NCI-H748 (cell line): ENCODE results near the gene U2AF1.
"Not testable (repeated sequence)": the region's sequence is repeated elsewhere in the genome, so short reads cannot be mapped to it uniquely, and the experiment has no call there.

Source experiments
- DNase-seq: peaks from one replicate; lab custom pipeline; 2025; ENCODE audit not compliant: unreplicated experiment; lab: John Stamatoyannopoulos, UW

Gene U2AF1, protein sequence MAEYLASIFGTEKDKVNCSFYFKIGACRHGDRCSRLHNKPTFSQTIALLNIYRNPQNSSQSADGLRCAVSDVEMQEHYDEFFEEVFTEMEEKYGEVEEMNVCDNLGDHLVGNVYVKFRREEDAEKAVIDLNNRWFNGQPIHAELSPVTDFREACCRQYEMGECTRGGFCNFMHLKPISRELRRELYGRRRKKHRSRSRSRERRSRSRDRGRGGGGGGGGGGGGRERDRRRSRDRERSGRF

DNA sequence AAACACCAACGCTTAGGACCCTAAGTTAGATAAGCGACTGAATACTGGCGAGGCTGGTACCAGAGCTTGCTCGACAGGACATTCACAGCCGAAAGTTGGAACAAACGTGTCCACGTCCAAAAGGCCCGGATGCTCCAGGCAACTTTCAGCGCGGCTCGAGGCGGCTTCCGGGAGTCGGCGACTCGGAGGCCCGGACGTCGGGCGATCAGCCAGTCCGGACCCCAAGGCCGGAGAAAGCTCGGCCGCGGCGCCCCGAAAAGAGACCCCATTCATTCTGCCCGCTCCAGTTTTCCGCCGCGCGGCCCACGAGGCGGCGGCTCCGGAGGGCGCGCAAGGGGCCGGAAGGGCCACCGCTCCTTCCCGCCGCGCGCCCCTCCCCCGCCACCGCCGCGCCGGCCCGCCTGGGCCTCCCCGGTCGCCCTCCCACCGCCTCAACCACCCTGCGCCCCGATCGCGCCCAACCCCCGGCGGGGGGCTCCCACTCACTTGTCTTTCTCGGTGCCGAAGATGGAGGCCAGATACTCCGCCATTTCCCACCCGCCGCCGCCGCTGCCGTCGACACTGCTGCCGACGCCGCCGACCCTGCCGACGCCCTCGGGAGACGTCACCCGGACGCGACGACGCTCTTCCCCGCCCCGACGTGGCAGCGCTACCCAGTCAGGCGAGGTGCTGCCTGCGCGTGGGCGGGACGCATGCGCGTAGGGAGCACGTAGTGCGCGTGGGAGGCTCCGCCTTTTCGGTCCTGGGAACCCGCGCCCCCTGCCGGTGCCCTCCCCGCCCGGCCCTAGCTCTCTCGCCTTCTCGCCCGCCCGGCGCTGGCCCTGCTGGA lies at the start of gene U2AF1:
U2AF1 (minus strand) TSS at position 606 of the 829 bp plus-strand sequence; CDS start at position 530, 76 bp downstream.
- not testable (repeated sequence) for DNase-seq

DNA sequence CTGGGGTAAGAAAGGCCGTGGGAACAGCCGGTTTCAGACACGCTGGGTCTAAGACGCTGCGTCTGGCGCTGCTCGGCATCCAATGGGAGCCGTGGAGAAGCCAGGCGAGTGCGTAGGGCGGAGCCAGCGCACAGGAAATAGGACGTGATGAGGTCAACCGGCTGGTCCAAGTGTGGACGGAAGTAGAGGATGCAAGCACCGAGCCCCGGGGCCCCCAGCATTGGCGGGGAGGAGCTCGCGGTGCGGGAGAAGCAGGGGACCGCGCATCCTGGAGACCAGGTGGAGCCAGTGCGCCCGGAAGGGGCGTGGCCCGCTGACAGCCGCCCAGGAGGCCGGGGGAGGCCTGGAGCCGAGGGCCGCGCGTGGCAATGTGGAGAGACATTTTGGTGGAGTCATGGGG lies 46.2 kb upstream of the U2AF1 start:
- not testable (repeated sequence) for DNase-seq

DNA sequence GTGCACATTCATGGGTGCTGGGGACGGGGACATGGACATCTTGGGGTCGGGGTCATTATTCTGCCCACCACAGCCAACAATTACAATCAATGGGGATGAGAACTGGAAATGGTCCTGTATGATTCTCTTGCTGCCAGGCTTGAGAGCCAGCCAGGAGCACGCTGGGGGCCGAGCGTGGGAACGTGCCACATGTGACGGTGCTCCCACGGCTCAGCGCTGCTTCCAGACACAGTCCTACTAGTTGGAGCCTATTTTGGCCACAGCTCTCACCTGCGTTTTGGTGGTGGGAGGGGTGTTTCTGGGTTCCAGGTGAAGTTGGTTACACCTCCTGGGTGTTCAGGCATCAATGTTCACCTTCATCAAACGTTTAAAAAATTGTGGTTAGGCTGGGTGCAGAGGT lies 42.0 kb upstream of the U2AF1 start:
- DNase-seq = not testable (repeated sequence)

DNA sequence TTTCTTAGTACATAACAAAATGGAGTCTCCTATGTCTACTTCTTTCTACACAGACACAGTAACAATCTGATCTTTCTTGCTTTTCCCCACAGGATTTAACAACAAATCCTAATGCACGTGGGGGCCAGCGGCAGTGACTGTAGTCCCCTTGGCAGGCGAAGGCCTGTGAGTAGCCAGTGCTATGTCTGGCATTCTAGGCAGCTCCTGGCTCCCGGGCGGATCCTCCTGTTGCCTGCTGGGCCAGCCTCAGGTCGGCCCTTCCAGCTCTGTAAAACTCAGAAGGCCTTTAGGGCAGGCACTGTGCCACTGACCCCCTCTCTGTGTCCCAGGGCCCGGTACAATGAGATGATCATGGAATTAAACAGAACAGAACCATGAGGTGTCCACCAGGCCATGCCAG lies 40.6 kb upstream of the U2AF1 start:
- DNase-seq = not testable (repeated sequence)

DNA sequence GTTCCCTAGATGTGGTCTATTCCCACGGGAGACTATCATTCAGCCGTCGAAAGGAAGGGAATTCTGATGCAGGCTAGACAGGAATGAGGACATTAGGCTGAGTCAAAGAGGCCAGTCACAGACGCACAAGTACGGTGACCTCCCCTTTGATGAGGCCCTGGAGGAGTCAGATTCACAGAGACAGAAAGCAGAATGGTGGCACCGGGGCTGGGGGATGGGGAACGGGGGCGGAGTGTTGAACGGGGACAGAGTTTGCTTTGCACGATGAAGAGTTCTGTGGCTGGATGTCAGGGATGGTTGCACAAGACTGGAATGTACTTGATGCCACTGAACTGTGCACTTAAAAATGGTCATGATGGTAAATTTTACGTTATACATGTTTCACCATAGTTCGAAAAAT lies 39.3 kb upstream of the U2AF1 start:
- DNase-seq = not testable (repeated sequence)

DNA sequence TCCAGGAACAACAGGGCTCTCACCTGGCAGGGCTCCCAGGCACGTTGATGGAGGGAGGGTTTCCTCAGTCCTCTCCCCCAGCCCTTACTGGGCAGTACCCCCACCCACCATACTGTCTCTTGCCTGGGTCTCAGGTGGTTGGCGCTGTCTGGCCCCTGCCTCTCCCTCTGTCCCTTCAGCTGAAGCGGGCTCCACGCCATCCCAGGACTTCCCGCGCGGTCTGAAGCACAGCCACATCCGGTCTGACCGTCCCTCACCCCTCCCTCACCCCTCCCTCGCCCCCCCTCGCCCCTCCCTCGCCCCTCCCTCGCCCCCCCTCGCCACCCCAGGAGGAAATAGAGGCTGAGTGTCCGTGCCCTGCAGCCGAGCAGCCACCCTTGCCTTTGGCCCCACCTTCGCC lies 34.0 kb upstream of the U2AF1 start:
- not testable (repeated sequence) for DNase-seq

DNA sequence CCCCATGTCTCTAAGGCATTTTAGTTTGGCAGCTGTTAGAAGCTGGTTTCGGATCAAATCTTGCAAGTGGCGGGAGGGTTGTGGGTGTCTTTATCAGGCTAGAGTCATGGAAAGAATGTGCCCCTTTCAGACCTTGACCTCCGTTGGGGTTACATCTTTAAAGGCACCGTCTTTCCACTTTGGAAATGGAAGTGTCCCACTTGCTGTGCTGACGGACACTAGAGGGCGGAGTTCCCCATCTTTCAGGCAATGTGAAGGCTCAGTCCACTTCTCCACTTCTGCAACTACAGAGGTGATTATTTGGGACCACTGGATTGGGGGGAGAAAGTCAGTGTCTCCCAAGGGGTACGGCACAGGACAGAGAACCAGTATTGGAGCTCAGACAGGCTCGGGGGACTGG lies 31.6 kb upstream of the U2AF1 start:
- DNase-seq = not testable (repeated sequence)

DNA sequence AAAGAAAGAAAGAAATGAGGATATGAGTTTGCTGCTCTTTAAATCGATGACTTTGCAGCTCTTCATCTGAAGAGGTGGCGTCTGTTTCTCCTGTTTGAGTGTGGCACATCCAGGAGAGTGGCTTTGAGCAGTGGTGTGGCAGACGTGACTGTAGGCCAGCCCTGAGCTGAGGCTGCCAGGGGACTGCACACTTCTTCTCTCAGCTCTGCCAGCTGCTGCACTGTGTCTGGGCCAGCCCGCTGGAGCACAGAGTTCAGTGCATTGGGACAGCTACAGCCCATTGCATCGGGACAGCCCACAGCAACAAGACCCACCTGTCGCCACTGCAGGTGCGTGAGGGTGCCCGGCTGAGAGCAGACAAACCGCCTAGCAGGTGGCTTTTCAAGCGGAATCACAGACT lies 27.1 kb upstream of the U2AF1 start:
- DNase-seq = not testable (repeated sequence)

DNA sequence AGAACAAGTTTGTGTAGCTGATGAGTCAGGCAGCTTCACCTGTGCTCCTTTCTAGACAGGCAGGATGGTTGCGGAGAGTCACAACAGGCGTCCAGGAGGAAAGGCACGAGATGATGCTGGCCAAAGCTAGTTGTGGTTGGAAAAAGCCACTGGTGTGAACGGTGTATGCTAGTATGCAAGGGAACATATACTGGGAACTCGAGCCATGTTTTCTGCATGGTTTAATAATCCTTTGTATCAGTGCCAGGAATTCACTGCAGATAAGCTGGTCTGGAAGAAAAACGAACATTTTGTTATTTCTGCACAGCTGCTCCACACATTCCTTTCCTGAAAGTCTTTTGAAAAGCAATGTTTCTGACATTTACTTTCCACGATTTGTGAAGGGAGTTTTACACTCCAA lies 22.7 kb upstream of the U2AF1 start:
- DNase-seq = not testable (repeated sequence)

DNA sequence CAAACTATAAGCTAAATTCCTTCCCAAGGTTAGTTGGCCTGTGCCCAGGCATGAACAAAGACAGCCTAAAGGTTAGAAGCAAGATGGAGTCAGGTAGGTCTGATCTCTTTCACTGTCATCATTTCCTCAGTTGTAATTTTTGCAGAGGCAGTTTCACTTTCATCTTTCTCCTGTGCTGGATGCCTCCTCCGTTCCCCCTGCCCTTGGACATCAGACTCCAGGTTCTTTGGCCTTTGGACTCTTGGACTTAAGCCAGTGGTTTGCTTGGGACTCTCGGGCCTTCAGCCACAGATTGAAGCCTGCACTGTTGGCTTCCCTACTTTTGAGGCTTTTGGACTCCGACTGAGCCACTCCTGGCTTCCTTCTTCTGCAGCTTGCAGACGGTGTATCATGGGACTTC lies 8.6 kb upstream of the U2AF1 start:
- not testable (repeated sequence) for DNase-seq

DNA sequence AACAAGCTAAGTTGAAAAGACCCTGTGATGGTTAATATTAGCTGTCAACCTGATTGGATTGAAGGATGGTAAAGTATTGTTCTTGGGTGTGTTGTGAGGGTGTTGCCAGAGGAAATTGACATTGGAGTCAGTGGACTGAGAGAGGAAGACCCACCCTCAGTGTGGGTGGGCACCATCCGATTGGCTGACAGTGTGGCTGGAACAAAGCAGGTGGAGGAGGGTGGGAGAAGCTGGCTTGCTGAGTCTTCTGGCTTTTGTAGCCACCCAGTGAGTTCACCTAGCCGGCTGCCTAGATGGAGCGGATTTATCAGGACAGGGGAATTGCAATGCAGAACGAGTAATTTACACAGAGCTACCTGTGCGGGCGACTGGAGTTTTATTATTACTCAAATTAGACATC lies 7.1 kb upstream of the U2AF1 start:
- DNase-seq = not testable (repeated sequence)

DNA sequence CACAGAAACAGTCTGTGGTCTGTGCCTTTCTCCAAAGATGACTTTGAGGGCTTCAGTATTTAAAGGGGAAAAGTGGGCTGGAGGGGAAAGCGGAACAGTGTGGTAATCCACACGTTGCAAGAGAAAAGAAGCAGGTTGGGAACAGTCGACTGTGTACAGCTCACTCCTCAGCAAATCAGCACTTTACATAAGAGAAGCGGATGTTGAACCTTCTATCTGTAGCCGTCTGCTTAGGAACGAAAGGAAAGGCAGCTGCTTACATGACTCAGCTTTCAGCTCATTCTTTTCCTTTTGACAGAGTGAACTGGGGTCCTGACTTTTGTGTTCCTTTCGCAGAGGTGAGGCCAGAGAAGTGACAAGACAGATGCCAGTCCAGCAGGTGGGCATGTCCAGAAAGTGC lies 1.6 kb upstream of the U2AF1 start:
- DNase-seq = not testable (repeated sequence)

DNA sequence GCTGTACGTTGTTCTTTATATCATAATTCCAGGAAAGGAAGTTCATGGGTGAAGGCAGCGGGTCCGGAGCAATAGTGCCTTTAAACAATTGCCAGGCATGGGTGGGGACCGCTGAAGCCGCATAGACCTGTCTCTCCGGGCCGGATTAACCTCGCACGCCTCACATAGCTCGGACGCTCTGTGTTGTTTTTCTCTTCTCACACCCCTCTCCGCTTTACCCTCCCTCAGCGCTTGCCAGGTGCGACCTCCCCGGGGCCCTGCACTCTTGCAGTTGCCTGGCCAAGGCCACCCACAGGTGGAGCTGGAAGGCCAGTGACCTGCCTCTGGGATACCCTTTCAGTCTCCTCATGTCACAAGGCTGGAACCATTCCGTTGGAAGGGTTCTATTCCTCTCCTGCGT lies 807 bp upstream of the U2AF1 start:
- not testable (repeated sequence) for DNase-seq

DNA sequence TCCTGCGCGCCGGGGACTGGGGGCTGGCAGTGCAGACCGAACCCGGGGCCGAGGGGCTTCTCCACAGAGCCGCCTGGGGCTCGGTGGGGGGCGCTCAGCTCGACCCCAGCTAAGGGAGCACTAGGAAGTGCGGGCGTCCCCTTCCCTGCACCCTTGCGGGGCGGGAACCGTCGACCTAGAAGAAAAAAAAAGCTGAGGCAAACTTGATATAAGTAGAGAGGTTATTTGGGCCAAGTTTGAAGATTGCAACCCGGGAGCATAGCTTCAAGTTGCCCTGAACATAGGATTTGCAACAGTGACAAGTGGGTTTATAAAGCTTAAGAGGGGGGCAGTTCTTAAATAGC lies 396 bp upstream of the U2AF1 start:
- not testable (repeated sequence) for DNase-seq

DNA sequence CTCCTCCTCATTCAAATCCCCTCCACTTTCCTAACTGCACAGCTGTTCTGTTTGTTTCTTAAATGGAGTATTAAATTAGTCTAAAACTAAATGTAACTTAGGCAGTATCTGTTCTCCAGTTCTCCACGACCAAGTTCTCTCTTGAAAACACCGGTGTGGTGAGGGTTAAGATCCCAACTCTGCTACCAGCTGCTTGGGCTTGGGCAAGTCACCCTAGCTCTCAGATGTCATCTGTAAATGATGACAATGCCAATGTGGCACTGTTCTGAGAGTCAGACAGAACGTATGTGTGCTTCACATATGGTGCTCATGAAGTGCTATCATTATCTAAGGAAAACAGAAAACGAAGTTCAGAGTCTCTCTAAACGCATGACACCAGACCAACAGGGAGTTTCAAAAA lies 2.7 kb downstream of the U2AF1 start:
- not testable (repeated sequence) for DNase-seq

DNA sequence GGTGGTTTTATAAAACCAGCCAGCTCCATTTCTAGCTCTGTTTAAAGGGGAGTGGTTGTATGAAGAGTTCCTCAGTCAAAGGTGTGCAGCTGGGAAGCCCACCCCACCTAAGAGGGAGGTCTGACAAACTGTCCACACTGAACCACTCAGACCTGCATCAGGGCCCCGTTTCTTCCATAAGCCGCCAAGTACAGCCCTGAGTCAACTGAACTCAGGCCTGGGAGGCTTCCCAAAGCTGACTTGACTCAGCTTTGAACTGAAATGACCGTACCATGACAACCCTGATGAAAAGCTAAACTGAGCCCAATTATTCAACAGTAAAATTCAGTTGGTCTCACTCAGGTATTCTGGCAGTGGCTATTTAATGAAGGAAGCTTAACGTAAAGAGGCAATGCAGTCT lies 5.1 kb downstream of the U2AF1 start:
- not testable (repeated sequence) for DNase-seq

DNA sequence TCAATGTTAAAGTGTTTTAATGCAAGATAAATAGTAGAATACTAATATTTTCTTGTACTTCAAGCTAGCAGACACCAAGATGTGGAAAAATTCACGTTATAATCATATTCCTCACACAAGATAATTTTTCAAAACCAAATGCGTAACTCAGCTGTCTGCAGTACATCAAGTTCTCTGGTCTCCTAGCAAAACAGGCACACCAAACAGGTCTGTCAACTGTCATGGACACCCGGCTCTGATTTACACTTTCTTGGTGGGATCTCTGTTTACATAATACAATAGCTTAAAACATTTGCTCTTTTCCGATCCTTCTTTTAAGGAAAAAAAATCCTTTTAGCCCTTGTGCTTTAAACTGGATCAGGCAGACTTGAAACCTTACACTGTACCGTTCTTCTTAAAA lies 5.7 kb downstream of the U2AF1 start:
- DNase-seq = not testable (repeated sequence)

DNA sequence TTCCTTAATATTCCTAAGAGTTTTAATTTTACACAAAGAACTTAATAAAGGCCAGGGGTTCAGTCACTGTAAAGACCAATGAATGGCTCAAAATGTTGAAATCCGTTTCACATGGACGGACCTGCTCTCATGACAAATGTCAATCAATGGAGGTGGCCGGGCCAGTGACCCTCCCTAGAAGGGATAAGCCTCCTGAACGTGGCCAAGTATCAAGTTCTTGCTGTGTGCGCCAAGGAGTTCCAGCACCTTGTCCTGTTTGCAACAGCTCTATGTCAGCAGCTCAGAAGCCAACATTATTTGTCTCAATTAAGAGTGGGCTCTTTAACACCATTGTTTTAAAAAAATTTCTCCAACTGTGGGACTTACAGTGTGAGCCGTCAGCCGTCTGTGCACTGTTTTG lies 6.4 kb downstream of the U2AF1 start:
- not testable (repeated sequence) for DNase-seq

DNA sequence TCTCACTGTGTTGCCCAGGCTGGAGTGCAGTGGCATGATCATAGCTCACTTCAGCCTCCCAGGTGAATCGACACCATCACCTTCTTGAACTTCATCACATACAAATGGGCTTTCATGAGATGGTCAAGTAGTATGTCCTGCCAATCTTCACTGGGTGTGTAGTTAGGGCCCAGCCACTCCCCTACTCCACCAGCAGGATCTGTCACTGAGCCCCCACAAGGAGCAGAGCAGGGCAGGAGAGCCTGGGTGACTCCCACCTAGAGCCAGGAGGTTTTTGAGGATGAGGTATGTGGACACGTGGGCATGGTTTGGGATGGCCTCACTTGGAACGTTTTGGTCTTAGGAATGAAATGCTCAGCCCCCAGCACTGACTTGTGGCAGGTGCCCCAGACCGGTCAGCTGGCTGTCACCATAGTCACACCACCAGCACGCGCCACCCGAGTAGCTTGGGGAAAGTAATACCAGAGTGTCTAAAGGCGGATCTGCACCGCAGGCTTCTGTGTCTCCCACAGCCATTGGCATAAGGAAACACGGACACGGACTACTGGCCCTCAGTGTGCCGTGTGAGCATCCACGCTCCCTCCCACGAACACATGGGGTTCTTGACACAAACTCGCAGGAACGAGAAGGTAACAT lies 15.3 kb downstream of the U2AF1 start:
- DNase-seq = not testable (repeated sequence)

DNA sequence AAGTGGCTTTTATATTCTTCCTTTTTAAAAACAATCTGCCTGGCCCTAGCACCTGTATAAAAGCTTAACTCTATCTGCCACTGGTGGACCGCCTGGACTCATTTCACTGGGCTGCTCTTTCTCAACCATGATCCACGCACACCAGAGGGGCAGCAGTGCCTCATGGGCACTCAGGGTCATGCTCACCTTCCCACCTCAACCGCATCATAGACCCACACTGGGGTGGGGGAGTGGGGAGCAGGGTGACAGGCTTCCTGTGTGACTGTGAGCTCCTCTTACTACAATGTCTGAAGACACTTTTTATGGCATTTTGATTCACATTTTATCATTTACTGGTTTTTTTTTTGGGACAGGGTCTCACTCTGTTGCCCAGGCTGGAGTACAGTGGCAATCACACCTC lies 16.4 kb downstream of the U2AF1 start:
- DNase-seq = not testable (repeated sequence)

DNA sequence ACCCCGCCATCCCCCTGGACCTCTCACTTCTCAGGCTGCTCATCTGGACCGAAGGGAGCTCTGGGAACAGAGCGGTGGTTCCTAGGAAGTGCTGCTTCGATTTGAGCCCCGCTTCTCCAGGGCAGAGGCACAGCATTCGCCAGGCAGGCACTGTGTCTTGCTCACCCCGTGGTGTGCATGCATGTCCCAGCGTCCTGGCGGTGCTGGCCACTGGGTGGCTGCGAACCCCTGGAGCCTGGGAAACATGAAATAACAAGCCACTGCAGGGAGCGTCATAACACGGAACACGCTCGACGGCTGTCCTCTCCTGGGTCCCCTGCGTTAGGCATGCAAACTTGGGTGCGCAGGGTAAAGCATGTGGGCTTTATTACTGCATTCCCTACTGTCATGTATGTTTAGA lies 17.9 kb downstream of the U2AF1 start:
- not testable (repeated sequence) for DNase-seq
